Osteocyte (in vitro differentiated cells): ENCODE measurements around the gene TMEM233. TPM values are rescaled to one million over a fixed set of nuclear protein-coding genes. Genes with fewer than 3 reads are reported as not detected.

Source experiments
- DNase-seq: peaks from one replicate; pipeline ENCODE4 v3.0.0; 2021; ENCODE audit warnings: mixed read lengths; ENCODE audit not compliant: unreplicated experiment; ENCODE audit errors: extremely low spot score
- H3K27ac Mint-ChIP-seq: one replicate; pipeline ENCODE4 v1.8.0; 2021; ENCODE audit warnings: mild to moderate bottlenecking, mixed read lengths; ENCODE audit not compliant: unreplicated experiment
- H3K27me3 Mint-ChIP-seq: one replicate; pipeline ENCODE4 v1.8.0; 2021; ENCODE audit warnings: mixed read lengths; ENCODE audit not compliant: unreplicated experiment
- H3K36me3 Mint-ChIP-seq: one replicate; pipeline ENCODE4 v1.8.0; 2021; ENCODE audit warnings: mixed read lengths; ENCODE audit not compliant: unreplicated experiment
- H3K4me1 Mint-ChIP-seq: one replicate; pipeline ENCODE4 v1.8.0; 2021; ENCODE audit warnings: mixed read lengths; ENCODE audit not compliant: unreplicated experiment
- H3K4me3 Mint-ChIP-seq: one replicate; pipeline ENCODE4 v1.8.0; 2021; ENCODE audit warnings: mild to moderate bottlenecking, moderate library complexity, mixed read lengths; ENCODE audit not compliant: unreplicated experiment
- H3K9me3 Mint-ChIP-seq: one replicate; pipeline ENCODE4 v1.8.0; 2021; ENCODE audit warnings: mixed read lengths; ENCODE audit not compliant: unreplicated experiment
- total RNA-seq: library from RNA; stranded (reverse); gene quantifications from 2 replicates; pipeline ENCODE4 v1.2.1, GENCODE V29; 2021
- TF ChIP-seq, protein P1 (sequence below): fragments of 200-600 bp; sonication (generic); IDR thresholded peaks from 2 replicates; pipeline ENCODE4 v1.5.0; 2021; ENCODE audit warnings: antibody characterized with exemption, mild to moderate bottlenecking, moderate library complexity

TMEM233 gene
- total RNA-seq, 1 donor from 2014 or later, result not detected

GRCh38 chr12:119669744-119670472 lies 76.3 kb downstream of the TMEM233 start:
- Mint-ChIP-seq H3K27me3 (no peaks in the 10 kb centered on the region), H3K36me3 (peaks cover 31% of the 10 kb centered on the region), H3K27ac (peak overlapping the region; percentile 18), H3K4me1 (peaks cover 27% of the 10 kb centered on the region), H3K4me3 (peak overlapping the region; percentile 59), H3K9me3 (no peaks in the 10 kb centered on the region)
- DNase-seq, result no peak
- TF ChIP-seq, protein P1, sequence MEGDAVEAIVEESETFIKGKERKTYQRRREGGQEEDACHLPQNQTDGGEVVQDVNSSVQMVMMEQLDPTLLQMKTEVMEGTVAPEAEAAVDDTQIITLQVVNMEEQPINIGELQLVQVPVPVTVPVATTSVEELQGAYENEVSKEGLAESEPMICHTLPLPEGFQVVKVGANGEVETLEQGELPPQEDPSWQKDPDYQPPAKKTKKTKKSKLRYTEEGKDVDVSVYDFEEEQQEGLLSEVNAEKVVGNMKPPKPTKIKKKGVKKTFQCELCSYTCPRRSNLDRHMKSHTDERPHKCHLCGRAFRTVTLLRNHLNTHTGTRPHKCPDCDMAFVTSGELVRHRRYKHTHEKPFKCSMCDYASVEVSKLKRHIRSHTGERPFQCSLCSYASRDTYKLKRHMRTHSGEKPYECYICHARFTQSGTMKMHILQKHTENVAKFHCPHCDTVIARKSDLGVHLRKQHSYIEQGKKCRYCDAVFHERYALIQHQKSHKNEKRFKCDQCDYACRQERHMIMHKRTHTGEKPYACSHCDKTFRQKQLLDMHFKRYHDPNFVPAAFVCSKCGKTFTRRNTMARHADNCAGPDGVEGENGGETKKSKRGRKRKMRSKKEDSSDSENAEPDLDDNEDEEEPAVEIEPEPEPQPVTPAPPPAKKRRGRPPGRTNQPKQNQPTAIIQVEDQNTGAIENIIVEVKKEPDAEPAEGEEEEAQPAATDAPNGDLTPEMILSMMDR, result no peak

DNA sequence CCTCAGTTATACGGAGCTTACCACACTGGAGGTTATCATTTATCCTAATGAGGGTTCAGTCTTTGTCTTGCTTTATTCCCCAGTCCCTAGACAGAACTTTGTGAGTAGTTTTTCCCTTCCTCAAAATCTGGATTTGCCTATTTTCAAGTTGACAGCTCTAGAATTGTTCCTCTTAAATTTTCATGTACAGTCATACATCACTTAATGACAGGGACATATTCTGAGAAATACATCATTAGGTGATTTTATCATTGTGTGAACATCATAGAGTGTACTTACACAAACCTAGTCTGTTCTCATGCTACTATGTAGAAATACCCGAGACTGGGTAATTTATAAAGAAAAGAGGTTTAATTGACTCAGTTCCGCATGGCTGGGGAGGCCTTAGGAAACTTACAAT lies 77.5 kb downstream of the TMEM233 start:
- H3K4me1 Mint-ChIP-seq, result peaks cover 27% of the 10 kb centered on the region
- H3K36me3 Mint-ChIP-seq, result peaks cover 39% of the 10 kb centered on the region
- H3K27me3 Mint-ChIP-seq, result no peaks in the 10 kb centered on the region
- H3K9me3 Mint-ChIP-seq, result no peaks in the 10 kb centered on the region
- DNase-seq, result no peak
- TF ChIP-seq, protein P1, result no peak
- H3K27ac Mint-ChIP-seq, result no peak overlapping the region
- H3K4me3 Mint-ChIP-seq, result no peak overlapping the region

DNA sequence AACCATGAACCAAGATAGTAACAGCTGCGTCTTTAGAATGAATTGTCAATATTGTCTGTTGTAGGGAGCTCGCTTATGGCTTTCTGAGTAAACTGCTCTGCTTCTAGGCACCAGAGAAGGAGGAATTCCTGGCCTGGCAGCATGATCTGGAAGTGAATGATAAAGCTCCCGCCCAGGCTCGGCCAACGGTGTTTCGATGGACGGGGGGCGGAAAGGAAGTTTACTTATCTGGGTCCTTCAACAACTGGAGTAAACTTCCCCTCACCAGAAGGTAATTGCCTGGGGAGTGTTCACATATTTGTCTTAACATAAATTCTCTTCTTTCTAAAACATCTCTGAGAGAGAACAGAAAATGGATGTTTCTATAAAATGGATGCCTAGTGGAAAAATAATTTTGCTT lies 78.6 kb downstream of the TMEM233 start:
- Mint-ChIP-seq H3K36me3 (peaks cover 50% of the 10 kb centered on the region), H3K27ac (no peak overlapping the region), H3K4me3 (no peak overlapping the region)

GRCh38 chr12:119673634-119674033 lies 80.1 kb downstream of the TMEM233 start:
- Mint-ChIP-seq H3K27me3 (no peaks in the 10 kb centered on the region), H3K4me3 (no peak overlapping the region), H3K27ac (no peak overlapping the region), H3K4me1 (peaks cover 17% of the 10 kb centered on the region), H3K9me3 (no peaks in the 10 kb centered on the region), H3K36me3 (peaks cover 58% of the 10 kb centered on the region)
- DNase-seq, result no peak
- TF ChIP-seq, protein P1, result no peak

More for the DNA sequence above, 78.6 kb downstream of the TMEM233 start:
- TF ChIP-seq, protein P1, result no peak
- H3K27me3 Mint-ChIP-seq, result no peaks in the 10 kb centered on the region
- peaks cover 23% of the 10 kb centered on the region for H3K4me1 Mint-ChIP-seq
- DNase-seq, result no peak
- no peaks in the 10 kb centered on the region for H3K9me3 Mint-ChIP-seq

- H3K27ac Mint-ChIP-seq, result no peak overlapping the region
These were observed 81.0 kb downstream of the TMEM233 start for GRCh38 chr12:119674560-119674959.

More at GRCh38 chr12:119674560-119674959, 81.0 kb downstream of the TMEM233 start:
- peaks cover 21% of the 10 kb centered on the region for H3K4me1 Mint-ChIP-seq
- H3K9me3 Mint-ChIP-seq, result no peaks in the 10 kb centered on the region
- no peaks in the 10 kb centered on the region for H3K27me3 Mint-ChIP-seq
- no peak for DNase-seq
- TF ChIP-seq, protein P1, result no peak
- peaks cover 65% of the 10 kb centered on the region for H3K36me3 Mint-ChIP-seq
- no peak overlapping the region for H3K4me3 Mint-ChIP-seq
